ENCODE results near the gene PXDN.

DNA sequence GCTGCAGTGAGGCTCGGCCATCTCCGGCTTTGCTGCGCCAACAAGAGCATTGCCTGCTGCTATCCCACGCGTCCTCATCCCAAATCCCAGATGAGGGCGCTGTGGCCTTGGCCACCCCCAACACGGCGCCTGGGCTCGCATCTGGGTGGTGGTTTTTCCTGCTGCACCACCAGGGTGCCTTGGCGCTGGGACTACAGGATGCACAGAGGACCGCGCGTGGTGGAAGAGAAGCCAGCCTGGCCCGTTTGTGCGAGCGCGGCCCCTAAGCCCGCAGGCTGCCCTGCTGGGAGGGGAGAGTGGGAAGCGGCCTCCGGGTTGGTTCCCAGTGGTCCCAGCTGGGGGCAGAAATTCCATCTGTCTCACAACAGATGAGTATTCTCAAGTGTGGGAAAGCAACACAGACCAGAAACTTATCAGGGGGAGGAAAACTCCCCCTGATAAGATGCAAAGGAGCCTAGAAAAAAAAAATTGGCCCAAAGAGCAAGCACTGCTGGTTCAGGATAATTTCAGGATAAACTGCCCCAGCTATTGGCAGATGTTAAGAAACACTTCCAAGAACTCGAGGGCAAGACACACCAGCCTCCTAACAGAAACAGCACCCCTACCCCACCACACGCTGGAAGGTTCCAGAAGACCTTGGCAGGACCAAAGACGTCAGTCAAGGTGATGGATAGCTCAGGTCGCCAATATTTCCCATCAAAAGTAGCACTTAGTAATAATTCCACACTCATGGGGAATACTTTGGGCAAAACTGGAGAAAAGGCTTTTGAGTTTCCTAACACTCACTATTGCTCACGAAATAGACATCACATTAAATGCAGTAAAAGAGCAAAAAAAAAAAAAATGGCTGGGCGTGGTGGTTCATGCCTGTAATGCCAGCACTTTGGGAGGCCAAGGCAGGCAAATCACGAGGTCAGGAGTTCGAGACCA lies 152.1 kb downstream of the PXDN start:
- TF ChIP-seq POLR2A (IDR thresholded peaks at IDR 0.05): no peak
- peak; percentile 54 to 91 (median 74) for TF ChIP-seq CTCF (IDR thresholded peaks at IDR 0.05)
- peak; percentile 73 for TF ChIP-seq POLR2AphosphoS5 (IDR thresholded peaks at IDR 0.05)
